Neural crest cell (in vitro differentiated cells): ENCODE results near the gene MARCHF2. TPM values are rescaled to one million over a fixed set of nuclear protein-coding genes. Genes with fewer than 3 reads are reported as not detected.

Experiments used
- DNase-seq: peaks from one replicate; pipeline ENCODE4 v3.0.0; 2021; ENCODE audit warnings: low read depth, mixed read lengths, low spot score
- H3K27ac Mint-ChIP-seq: one replicate; pipeline ENCODE4 v1.8.0; 2021; ENCODE audit warnings: mild to moderate bottlenecking, mixed read lengths; ENCODE audit not compliant: unreplicated experiment
- H3K27me3 Mint-ChIP-seq: 2 replicates; pipeline ENCODE4 v1.8.0; 2021; ENCODE audit warnings: low read depth, mild to moderate bottlenecking, mixed read lengths
- H3K36me3 Mint-ChIP-seq: 2 replicates; pipeline ENCODE4 v1.8.0; 2021; ENCODE audit warnings: low read depth, mild to moderate bottlenecking, mixed read lengths
- H3K4me1 Mint-ChIP-seq: 2 replicates; pipeline ENCODE4 v1.8.0; 2021; ENCODE audit warnings: mixed read lengths
- H3K4me3 Mint-ChIP-seq: one replicate; pipeline ENCODE4 v1.8.0; 2021; ENCODE audit warnings: mild to moderate bottlenecking, mixed read lengths
- H3K9me3 Mint-ChIP-seq: 2 replicates; pipeline ENCODE4 v1.8.0; 2021; ENCODE audit warnings: mixed read lengths
- CTCF ChIP-seq: fragments of 200-600 bp; sonication (generic); conservative IDR thresholded peaks from 2 replicates; pipeline ENCODE4 v1.5.0; 2021; ENCODE audit warnings: antibody characterized with exemption, mild to moderate bottlenecking
- total RNA-seq: library from RNA; stranded (reverse); gene quantifications from 2 replicates; pipeline ENCODE4 v1.2.1, GENCODE V29; 2021

Gene MARCHF2
- total RNA-seq, 1 donor from 2014 or later: 13.6 TPM

- no peak overlapping the region for H3K27ac Mint-ChIP-seq
- peaks cover 49% of the 10 kb centered on the region for H3K4me1 Mint-ChIP-seq
- peaks cover 26% of the 10 kb centered on the region for H3K36me3 Mint-ChIP-seq
These were observed 48.8 kb downstream of the MARCHF2 start for GRCh38 chr19:8461891-8462290.

GRCh38 chr19:8462571-8462970 is 49.5 kb downstream of the MARCHF2 start:
- TF ChIP-seq CTCF: no peak
- H3K4me1 Mint-ChIP-seq: peaks cover 48% of the 10 kb centered on the region

More at GRCh38 chr19:8461891-8462290, 48.8 kb downstream of the MARCHF2 start:
- no peak for DNase-seq
- H3K9me3 Mint-ChIP-seq: no peaks in the 10 kb centered on the region
- H3K27me3 Mint-ChIP-seq: no peaks in the 10 kb centered on the region
- peak overlapping the region; percentile 26 for H3K4me3 Mint-ChIP-seq
- TF ChIP-seq CTCF: no peak

DNA sequence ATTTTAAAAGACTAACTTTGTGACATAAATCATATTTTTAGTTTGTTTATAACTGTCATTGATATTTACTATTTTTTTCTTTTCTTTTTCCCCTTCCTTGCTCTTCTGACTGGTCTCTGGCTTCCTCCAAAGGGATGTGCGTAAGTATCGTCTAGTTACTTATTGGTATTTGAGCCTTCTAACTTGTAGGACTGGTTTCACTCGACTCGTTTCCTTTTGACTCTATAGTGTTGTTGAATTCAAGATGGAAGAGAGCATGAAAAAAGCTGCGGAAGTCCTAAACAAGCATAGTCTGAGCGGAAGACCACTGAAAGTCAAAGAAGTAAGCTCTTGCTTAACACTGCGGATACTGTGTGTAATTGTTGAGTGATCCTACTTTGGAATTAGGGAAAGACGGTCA is 50.3 kb downstream of the MARCHF2 start:
- Mint-ChIP-seq H3K4me3 (no peak overlapping the region), H3K36me3 (peaks cover 33% of the 10 kb centered on the region)

More at GRCh38 chr19:8462571-8462970, 49.5 kb downstream of the MARCHF2 start:
- H3K4me3 Mint-ChIP-seq: no peak overlapping the region
- H3K27me3 Mint-ChIP-seq: no peaks in the 10 kb centered on the region
- H3K36me3 Mint-ChIP-seq: peaks cover 32% of the 10 kb centered on the region
- no peak overlapping the region for H3K27ac Mint-ChIP-seq
- DNase-seq: no peak
- no peaks in the 10 kb centered on the region for H3K9me3 Mint-ChIP-seq

DNA sequence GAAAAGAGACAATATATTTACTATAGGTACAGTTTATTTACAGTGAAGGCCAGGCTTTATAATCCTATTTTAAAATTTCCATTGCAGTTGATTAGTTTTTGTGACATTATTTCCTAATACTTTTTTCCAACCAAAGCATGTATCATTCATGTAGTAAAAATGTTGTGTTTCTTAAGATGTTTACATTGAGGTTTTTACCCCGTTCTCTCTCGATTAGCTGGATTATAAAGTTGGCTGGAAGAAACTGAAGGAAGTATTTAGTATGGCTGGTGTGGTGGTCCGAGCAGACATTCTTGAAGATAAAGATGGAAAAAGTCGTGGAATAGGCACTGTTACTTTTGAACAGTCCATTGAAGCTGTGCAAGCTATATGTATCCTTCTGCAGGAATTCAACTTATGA is 52.9 kb downstream of the MARCHF2 start:
- TF ChIP-seq CTCF: no peak

More for the DNA sequence above, 50.3 kb downstream of the MARCHF2 start:
- TF ChIP-seq CTCF: no peak
- H3K27me3 Mint-ChIP-seq: no peaks in the 10 kb centered on the region
- H3K4me1 Mint-ChIP-seq: peaks cover 44% of the 10 kb centered on the region
- DNase-seq: no peak
- no peak overlapping the region for H3K27ac Mint-ChIP-seq
- H3K9me3 Mint-ChIP-seq: no peaks in the 10 kb centered on the region

GRCh38 chr19:8468124-8468523 is 55.0 kb downstream of the MARCHF2 start:
- Mint-ChIP-seq H3K27me3 (no peaks in the 10 kb centered on the region), H3K36me3 (peaks cover 43% of the 10 kb centered on the region), H3K4me1 (peaks cover 9% of the 10 kb centered on the region), H3K9me3 (no peaks in the 10 kb centered on the region), H3K27ac (no peak overlapping the region), H3K4me3 (no peak overlapping the region)
- TF ChIP-seq CTCF: no peak
- no peak for DNase-seq

More for the DNA sequence above, 52.9 kb downstream of the MARCHF2 start:
- peaks cover 28% of the 10 kb centered on the region for H3K4me1 Mint-ChIP-seq
- no peak overlapping the region for H3K4me3 Mint-ChIP-seq
- peaks cover 45% of the 10 kb centered on the region for H3K36me3 Mint-ChIP-seq
- no peak for DNase-seq
- H3K9me3 Mint-ChIP-seq: no peaks in the 10 kb centered on the region
- no peaks in the 10 kb centered on the region for H3K27me3 Mint-ChIP-seq
- H3K27ac Mint-ChIP-seq: no peak overlapping the region
